LHCN-M2 (cell line): ENCODE data around the gene NRTN. TPM values are rescaled to one million over a fixed set of nuclear protein-coding genes. Genes with fewer than 3 reads are reported as not detected.
A peak's percentile ranks its signal among the peaks of the same experiment; 100 is the strongest.

ENCODE experiments used
- DNase-seq: peaks from one replicate; pipeline ENCODE4 v3.0.0-alpha.2; 2012; ENCODE audit warnings: low read depth
- total RNA-seq: library from RNA; depleted of rRNA; stranded (reverse); fragments of >200 nt; gene quantifications from 2 replicates; pipeline ENCODE4 v1.2.3, GENCODE V29; 2014

The NRTN gene
- total RNA-seq, 1 experiment from 2014 or later: not detected

GRCh38 chr19:5814123-5814851 is 9.4 kb downstream of the NRTN start:
- no peak for DNase-seq

GRCh38 chr19:5814852-5815246 is 10.0 kb downstream of the NRTN start:
- no peak for DNase-seq

- no peak for DNase-seq
Observed at GRCh38 chr19:5817218-5817617, 12.4 kb downstream of the NRTN start.

- no peak for DNase-seq
Observed at GRCh38 chr19:5818594-5818993, 13.7 kb downstream of the NRTN start.

GRCh38 chr19:5820785-5821184 is 15.9 kb downstream of the NRTN start:
- DNase-seq: no peak

- DNase-seq: no peak
Observed at GRCh38 chr19:5821521-5822180, 16.8 kb downstream of the NRTN start.

GRCh38 chr19:5822181-5822844 is 17.4 kb downstream of the NRTN start:
- no peak for DNase-seq

GRCh38 chr19:5823579-5824281 is 18.9 kb downstream of the NRTN start:
- DNase-seq: no peak

GRCh38 chr19:5824751-5825150 is 19.9 kb downstream of the NRTN start:
- no peak for DNase-seq

- no peak for DNase-seq
Observed at GRCh38 chr19:5825178-5825577, 20.3 kb downstream of the NRTN start.

GRCh38 chr19:5826531-5827341 is 21.9 kb downstream of the NRTN start:
- DNase-seq: peak; percentile 29

- no peak for DNase-seq
Observed at GRCh38 chr19:5827342-5827890, 22.5 kb downstream of the NRTN start.

GRCh38 chr19:5827891-5828660 is 23.2 kb downstream of the NRTN start:
- DNase-seq: peak; percentile 49

- no peak for DNase-seq
Observed at GRCh38 chr19:5828661-5829566, 24.0 kb downstream of the NRTN start.

- no peak for DNase-seq
Observed at GRCh38 chr19:5829567-5830310, 24.9 kb downstream of the NRTN start.

GRCh38 chr19:5831159-5831558 is 26.3 kb downstream of the NRTN start:
- DNase-seq: no peak

- DNase-seq: no peak
Observed at GRCh38 chr19:5832061-5832460, 27.2 kb downstream of the NRTN start.

- no peak for DNase-seq
Observed at GRCh38 chr19:5832527-5833216, 27.8 kb downstream of the NRTN start.
